Measurements from ENCODE around the gene BSG. TPM values are rescaled to one million over a fixed set of nuclear protein-coding genes. Genes with fewer than 3 reads are reported as not detected.
A peak's percentile ranks its signal among the peaks of the same experiment; 100 is the strongest.
"Not testable (repeated sequence)": the region's sequence is repeated elsewhere in the genome, so short reads cannot be mapped to it uniquely, and the experiment has no call there.

BSG gene
- total RNA-seq, 4 donors from 2014 or later, result 182 to 408 (median 289) TPM

GRCh38 chr19:622666-623065, 50.3 kb downstream of the BSG start:
- TF ChIP-seq POLR2A (IDR thresholded peaks at IDR 0.05), result no peak
- TF ChIP-seq, protein P1, sequence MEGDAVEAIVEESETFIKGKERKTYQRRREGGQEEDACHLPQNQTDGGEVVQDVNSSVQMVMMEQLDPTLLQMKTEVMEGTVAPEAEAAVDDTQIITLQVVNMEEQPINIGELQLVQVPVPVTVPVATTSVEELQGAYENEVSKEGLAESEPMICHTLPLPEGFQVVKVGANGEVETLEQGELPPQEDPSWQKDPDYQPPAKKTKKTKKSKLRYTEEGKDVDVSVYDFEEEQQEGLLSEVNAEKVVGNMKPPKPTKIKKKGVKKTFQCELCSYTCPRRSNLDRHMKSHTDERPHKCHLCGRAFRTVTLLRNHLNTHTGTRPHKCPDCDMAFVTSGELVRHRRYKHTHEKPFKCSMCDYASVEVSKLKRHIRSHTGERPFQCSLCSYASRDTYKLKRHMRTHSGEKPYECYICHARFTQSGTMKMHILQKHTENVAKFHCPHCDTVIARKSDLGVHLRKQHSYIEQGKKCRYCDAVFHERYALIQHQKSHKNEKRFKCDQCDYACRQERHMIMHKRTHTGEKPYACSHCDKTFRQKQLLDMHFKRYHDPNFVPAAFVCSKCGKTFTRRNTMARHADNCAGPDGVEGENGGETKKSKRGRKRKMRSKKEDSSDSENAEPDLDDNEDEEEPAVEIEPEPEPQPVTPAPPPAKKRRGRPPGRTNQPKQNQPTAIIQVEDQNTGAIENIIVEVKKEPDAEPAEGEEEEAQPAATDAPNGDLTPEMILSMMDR (IDR thresholded peaks at IDR 0.05), result no peak
- H3K27me3 ChIP-seq, result no peaks in the 10 kb centered on the region
- 96% methylated on average over 15 of the region's 37 CpGs; no CpG with 5 or more reads in 1 of the 2 donors for WGBS, 2 donors
- H3K4me1 ChIP-seq, result peaks cover 0 to 6% (median 0%) of the 10 kb centered on the region in 3 donors
- no peak overlapping the region for H3K27ac ChIP-seq
- H3K4me3 ChIP-seq, result no peak overlapping the region
- intact Hi-C loops (cut with DNase I), result no loop called here
- no peak for DNase-seq
- no peaks in the 10 kb centered on the region for H3K9me3 ChIP-seq
- H3K36me3 ChIP-seq, result peaks cover 34 to 93% (median 41%) of the 10 kb centered on the region in 3 donors

DNA sequence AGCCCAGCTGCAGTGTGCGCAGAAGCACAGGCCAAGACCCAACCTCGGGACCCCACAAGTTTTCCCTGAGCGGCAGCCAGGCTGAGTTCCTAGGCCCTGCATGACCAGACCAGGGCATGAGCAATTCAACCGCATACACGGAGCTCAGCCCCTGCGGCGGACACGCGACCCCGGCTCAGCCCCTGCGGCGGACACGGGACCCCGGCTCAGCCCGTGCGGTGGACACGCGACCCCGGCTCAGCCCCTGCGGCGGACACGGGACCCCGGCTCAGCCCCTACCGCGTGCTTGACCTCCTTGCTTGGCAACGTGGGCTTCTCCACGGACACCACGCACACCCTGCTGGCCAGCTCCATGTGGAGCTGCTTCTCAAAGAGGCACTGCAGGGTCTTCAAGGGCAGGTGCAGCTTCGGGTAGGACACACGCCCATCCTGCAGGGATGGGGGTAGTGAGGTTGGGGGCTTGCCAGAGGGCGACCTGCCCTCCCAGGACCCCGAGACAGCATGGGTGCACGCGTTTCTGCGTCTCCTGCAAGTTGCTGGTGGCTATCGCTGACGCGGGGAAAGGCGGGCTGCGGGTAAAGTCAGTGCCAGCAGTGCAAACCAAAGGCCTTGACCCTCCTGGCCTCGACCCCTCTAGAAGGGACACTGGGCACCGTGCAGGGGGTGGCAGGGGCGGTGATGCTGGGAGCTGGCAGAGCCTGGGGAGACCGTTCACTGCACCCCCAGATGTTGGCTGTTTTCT, 51.0 kb downstream of the BSG start:
- intact Hi-C loops (cut with DNase I), result no loop called here
- no peak overlapping the region for H3K4me3 ChIP-seq
- peaks cover 34 to 93% (median 36%) of the 10 kb centered on the region in 3 donors for H3K36me3 ChIP-seq
- TF ChIP-seq, protein P1 (IDR thresholded peaks at IDR 0.05), result no peak
- TF ChIP-seq POLR2A (IDR thresholded peaks at IDR 0.05), result no peak
- DNase-seq, result no peak
- H3K9me3 ChIP-seq, result no peaks in the 10 kb centered on the region
- H3K27ac ChIP-seq, result no peak overlapping the region
- H3K27me3 ChIP-seq, result no peaks in the 10 kb centered on the region
- WGBS, 2 donors, result 80 to 88% methylated on average over 1 to 20 of the region's 44 CpGs
- H3K4me1 ChIP-seq, result peaks cover 0 to 6% (median 0%) of the 10 kb centered on the region in 3 donors

DNA sequence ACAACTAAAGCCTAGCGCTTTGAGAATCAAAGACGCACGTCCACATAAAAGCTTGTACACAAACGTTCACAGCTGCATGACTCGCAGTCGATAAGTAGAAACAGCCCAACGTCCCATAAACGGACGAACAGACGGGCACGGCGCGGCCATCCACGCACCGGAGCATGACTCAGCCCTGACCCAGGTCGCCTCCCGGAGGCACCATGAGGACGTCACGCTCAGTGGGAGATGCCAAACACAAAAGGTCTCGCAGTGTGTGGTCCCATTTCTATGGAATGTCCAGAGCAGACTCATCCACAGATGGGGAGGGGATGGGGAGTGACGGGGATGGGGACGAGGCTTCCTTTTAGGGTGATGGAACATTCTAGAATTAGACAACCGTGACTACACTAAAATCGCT, 51.6 kb downstream of the BSG start:
- no peaks in the 10 kb centered on the region for H3K9me3 ChIP-seq
- H3K27me3 ChIP-seq, result no peaks in the 10 kb centered on the region
- no peak for DNase-seq
- no peak for TF ChIP-seq POLR2A (IDR thresholded peaks at IDR 0.05)
- TF ChIP-seq, protein P1 (IDR thresholded peaks at IDR 0.05), result no peak
- 70 to 74% methylated on average over 17 to 19 of the region's 24 CpGs for WGBS, 2 donors
- intact Hi-C loops (cut with DNase I), result no loop called here
- H3K4me3 ChIP-seq, result no peak overlapping the region
- H3K27ac ChIP-seq, result peak overlapping the region in 2 of 4 donors; percentile 14 to 26
- peaks cover 28 to 93% (median 34%) of the 10 kb centered on the region in 3 donors for H3K36me3 ChIP-seq
- H3K4me1 ChIP-seq, result peaks cover 0 to 6% (median 0%) of the 10 kb centered on the region in 3 donors

DNA sequence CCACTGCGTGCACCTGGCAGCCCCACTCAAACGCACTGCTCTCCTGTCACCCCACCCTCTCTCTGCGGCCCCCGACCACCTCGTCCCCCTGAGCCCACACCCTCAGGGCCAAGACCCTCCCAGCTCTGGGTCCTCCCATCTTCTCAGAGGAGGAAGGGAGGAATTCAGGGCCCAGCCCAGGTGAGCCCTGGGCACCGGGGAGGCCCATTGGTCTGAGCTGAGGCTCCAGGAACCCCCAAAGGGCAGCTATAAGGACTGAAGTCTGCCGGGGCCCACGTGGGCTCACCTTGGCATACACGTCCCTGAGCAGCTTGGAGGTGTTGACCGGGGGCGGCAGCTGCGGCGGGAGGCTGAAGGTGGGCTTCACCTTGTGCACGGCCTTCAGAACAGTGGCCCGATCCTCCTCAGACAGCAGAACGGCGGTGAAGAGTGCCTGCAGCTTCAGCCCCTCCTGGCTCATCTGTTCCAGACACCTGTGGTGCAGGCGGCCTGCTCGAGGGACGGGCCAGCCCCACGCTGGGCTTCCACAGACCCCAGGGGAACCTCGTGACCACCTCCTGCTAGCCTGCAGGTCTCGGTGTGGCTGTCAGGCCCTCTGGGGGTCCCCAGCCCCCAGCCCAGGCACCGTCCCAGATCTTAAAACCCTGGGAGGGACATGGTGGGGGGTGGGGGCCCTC, 52.2 kb downstream of the BSG start:
- Histone ChIP-seq H3K27me3 (no peaks in the 10 kb centered on the region), H3K4me1 (peaks cover 0 to 6% (median 0%) of the 10 kb centered on the region in 3 donors), H3K36me3 (peaks cover 23 to 93% (median 34%) of the 10 kb centered on the region in 3 donors), H3K27ac (peak overlapping the region in 2 of 4 donors; percentile 14 to 26), H3K4me3 (no peak overlapping the region), H3K9me3 (no peaks in the 10 kb centered on the region)
- WGBS, 2 donors, result 93 to 100% methylated on average over 2 to 11 of the region's 24 CpGs
- TF ChIP-seq POLR2A (IDR thresholded peaks at IDR 0.05), result no peak
- TF ChIP-seq, protein P1 (IDR thresholded peaks at IDR 0.05), result no peak
- DNase-seq, result no peak
- intact Hi-C loops (cut with DNase I), result no loop called here

DNA sequence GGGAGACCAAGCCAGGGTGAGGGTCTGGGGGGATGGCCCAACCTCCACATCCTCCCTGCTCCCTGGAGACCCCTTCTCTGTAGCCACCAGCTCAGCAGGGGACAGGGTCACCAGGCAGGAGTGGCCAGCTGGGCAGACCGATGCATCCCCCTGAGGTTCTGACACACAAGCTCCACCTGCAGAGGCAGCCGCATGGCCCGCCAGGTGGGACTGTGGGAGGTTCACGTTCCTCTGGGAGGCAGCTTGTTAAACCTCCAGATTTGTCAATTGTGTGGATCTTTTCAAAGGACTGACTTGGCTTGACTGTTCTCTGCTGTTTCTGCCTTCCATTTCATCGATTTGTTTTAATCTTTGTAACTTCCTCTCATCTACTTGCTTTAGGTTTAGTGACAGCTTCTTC, 52.9 kb downstream of the BSG start:
- no peak for DNase-seq
- TF ChIP-seq POLR2A (IDR thresholded peaks at IDR 0.05), result no peak
- TF ChIP-seq, protein P1 (IDR thresholded peaks at IDR 0.05), result no peak
- H3K36me3 ChIP-seq, result peaks cover 16 to 93% (median 27%) of the 10 kb centered on the region in 3 donors

GRCh38 chr19:626566-626965, 54.2 kb downstream of the BSG start:
- 48 to 54% methylated on average over 6 to 7 of the region's 7 CpGs for WGBS, 2 donors
- H3K27me3 ChIP-seq; intact Hi-C loops (cut with DNase I); H3K4me1 ChIP-seq; H3K27ac ChIP-seq; DNase-seq; H3K9me3 ChIP-seq; H3K4me3 ChIP-seq: not testable (repeated sequence)
- H3K36me3 ChIP-seq, result peaks cover 14 to 93% (median 26%) of the 10 kb centered on the region in 3 donors

More for the DNA sequence above, 52.9 kb downstream of the BSG start:
- H3K9me3 ChIP-seq, result no peaks in the 10 kb centered on the region
- no peak overlapping the region for H3K27ac ChIP-seq
- 82 to 87% methylated on average over 4 of the region's 5 CpGs for WGBS, 2 donors
- no peaks in the 10 kb centered on the region for H3K27me3 ChIP-seq
- H3K4me3 ChIP-seq, result no peak overlapping the region
- intact Hi-C loops (cut with DNase I), result no loop called here
- peaks cover 0 to 6% (median 0%) of the 10 kb centered on the region in 3 donors for H3K4me1 ChIP-seq
